ENCODE data around the gene STX19.
"Not testable (repeated sequence)": the region's sequence is repeated elsewhere in the genome, so short reads cannot be mapped to it uniquely, and the experiment has no call there.

GRCh38 chr3:93965106-93965505 lies 63.3 kb downstream of the STX19 start:
- not testable (repeated sequence) for TF ChIP-seq CTCF (IDR thresholded peaks at IDR 0.05; ENCODE audit: low read length); EZH2 (optimal IDR thresholded peaks at IDR 0.05; ENCODE audit: low read depth, low read length); EZH2phosphoT487 (IDR thresholded peaks at IDR 0.05; ENCODE audit: low read length)

Measured in MM.1S (cell line).